Spleen (tissue), 11 donors: ENCODE data around the gene CLEC2B. TPM values are rescaled to one million over a fixed set of nuclear protein-coding genes. Genes with fewer than 3 reads are reported as not detected.

Experiments
- DNase-seq: peaks from one replicate; pipeline ENCODE4 v3.0.0-alpha.2; 2020
- H3K27ac ChIP-seq, 8 donors: fragments of 200-600 bp; sonication (generic) in 7 of 8; 1 replicate in 4 of 8; 2 replicates in 4 of 8; pipeline versions ENCODE4 v1.5.0 to v1.8.0; 2016 to 2021; ENCODE audit warnings: inconsistent platforms in 4 of 8, mild to moderate bottlenecking in 4 of 8, moderate library complexity in 1 of 8
- H3K27me3 ChIP-seq, 7 donors: fragments of 200-600 bp; sonication (generic) in 6 of 7; replicated peaks in 1 of 7; 1 replicate in 4 of 7; 2 replicates in 3 of 7; pipeline versions ENCODE4 v1.5.0 to v1.8.0; 2016 to 2021; ENCODE audit warnings: inconsistent platforms in 3 of 7, mild to moderate bottlenecking in 1 of 7
- H3K36me3 ChIP-seq, 6 donors: fragments of 200-600 bp; sonication (generic) in 5 of 6; 1 replicate in 4 of 6; 2 replicates in 2 of 6; pipeline versions ENCODE4 v1.5.0 to v1.8.0; 2016 to 2021; ENCODE audit warnings: inconsistent platforms in 2 of 6
- H3K4me1 ChIP-seq, 6 donors: fragments of 200-600 bp; sonication (generic) in 5 of 6; 1 replicate in 3 of 6; 2 replicates in 3 of 6; pipeline versions ENCODE4 v1.5.0 to v1.8.0; 2016 to 2021; ENCODE audit warnings: inconsistent platforms in 3 of 6
- H3K4me3 ChIP-seq, 8 donors: fragments of 200-600 bp; sonication (generic) in 7 of 8; 1 replicate in 4 of 8; 2 replicates in 4 of 8; pipeline versions ENCODE4 v1.5.0 to v1.8.0; 2016 to 2021; ENCODE audit warnings: inconsistent platforms in 4 of 8, mild to moderate bottlenecking in 4 of 8, moderate library complexity in 2 of 8
- H3K9me3 ChIP-seq, 8 donors: fragments of 200-600 bp; sonication (generic) in 7 of 8; 1 replicate in 4 of 8; 2 replicates in 4 of 8; pipeline versions ENCODE4 v1.5.0 to v1.8.0; 2016 to 2021; ENCODE audit warnings: inconsistent platforms in 4 of 8
- CTCF ChIP-seq, 11 experiments: fragments of 200-600 bp in 7 of 11; fragments of 450-650 bp in 4 of 11; sonication (generic) in 4 of 11; IDR thresholded peaks in 8 of 11; conservative IDR thresholded peaks in 3 of 11; 1 replicate in 7 of 11; 2 replicates in 4 of 11; pipeline versions ENCODE4 v1.4.0 to v1.8.0; 2016 to 2021; ENCODE audit warnings: antibody characterized with exemption in 11 of 11, inconsistent platforms in 4 of 11, mild to moderate bottlenecking in 1 of 11
- POLR2A ChIP-seq, 3 donors: fragments of 450-650 bp; IDR thresholded peaks; one replicate each; pipeline ENCODE4 v1.5.1; 2017; ENCODE audit warnings: antibody characterized with exemption in 3 of 3, mild to moderate bottlenecking in 1 of 3
- POLR2AphosphoS5 ChIP-seq, 3 donors: sonication (generic); formaldehyde crosslinking; IDR thresholded peaks; one replicate each; pipeline ENCODE4 v1.5.1; 2017; ENCODE audit warnings: antibody characterized with exemption in 3 of 3
- WGBS, 5 donors: extraction: QIAGEN DNeasy Blood & Tissue Kit in 3 of 5; methylation state at CpG; one replicate each; pipeline versions ENCODE4 v1.1.5 to v1.1.7; 2013 to 2018; 5-methylcytosine and 5-hydroxymethylcytosine counted together
- intact Hi-C: fragments of 100-400 bp; cut with DNase I; formaldehyde crosslinking; loops from one replicate; pipeline ENCODE4 v1.15.0; 2023; ENCODE audit warnings: low total_unique reads
- polyA plus RNA-seq, 3 donors: library from polyadenylated mRNA; stranded (reverse); fragments of 200-250 nt; gene quantifications; one replicate each; pipeline ENCODE4 v1.2.1, GENCODE V29; 2013
- total RNA-seq, 7 donors: library from RNA; depleted of rRNA in 3 of 7; stranded (reverse); fragments of >200 nt in 3 of 7; fragmentation: NEBNext Ultra II Directional in 4 of 7; extraction: Animal tissue kit (Norgen Biotek cat#: 25700) in 4 of 7; gene quantifications; one replicate each; pipeline versions ENCODE4 v1.1.0 to v1.2.1, GENCODE V29; 2016 to 2021
- donor health status: healthy with polysubstance abuse.
- donor health status: DM: no; HTN: no; CAD: no; lungs with moderate emphysema.
- donor health status: DM: no; HTN: no; CAD: no.
- donor health status: Bipolar disorder and iron deficiency.
- donor health status: healthy.
- donor health status: DM: no; HTN: no; CAD: no.
- donor health status: DM: yes; HTN: yes; CAD: no.

The CLEC2B gene
- total and polyA plus RNA-seq, 10 donors: 20.4 to 60.2 (median 49.2) TPM

GRCh38 chr12:9895215-9895971, 26.2 kb upstream of the CLEC2B start:
- peaks cover 0 to 8% (median 0%) of the 10 kb centered on the region in 6 donors for H3K4me1 ChIP-seq
- 64 to 80% (median 76%) methylated on average over 6 of the region's 6 CpGs for WGBS, 5 donors
- no peaks in the 10 kb centered on the region for H3K36me3 ChIP-seq
- intact Hi-C loops: no loop called here
- no peak for TF ChIP-seq CTCF (IDR thresholded peaks at IDR 0.05 in 8 of 11, conservative IDR thresholded peaks at IDR 0.05 in 3 of 11)
- TF ChIP-seq POLR2AphosphoS5 (IDR thresholded peaks at IDR 0.05): no peak
- TF ChIP-seq POLR2A (IDR thresholded peaks at IDR 0.05): no peak
- no peaks in the 10 kb centered on the region for H3K9me3 ChIP-seq
- no peak overlapping the region for H3K27ac ChIP-seq
- no peak overlapping the region for H3K4me3 ChIP-seq
- no peak for DNase-seq
- H3K27me3 ChIP-seq: no peaks in the 10 kb centered on the region

- H3K36me3 ChIP-seq: no peaks in the 10 kb centered on the region
- WGBS, 5 donors: 51 to 72% (median 67%) methylated on average over 4 of the region's 4 CpGs
- peak overlapping the region in 1 of 8 donors; percentile 4 for H3K27ac ChIP-seq
- no peak for TF ChIP-seq POLR2AphosphoS5 (IDR thresholded peaks at IDR 0.05)
- H3K4me1 ChIP-seq: no peaks in the 10 kb centered on the region
- no peaks in the 10 kb centered on the region for H3K27me3 ChIP-seq
- no peak overlapping the region for H3K4me3 ChIP-seq
- intact Hi-C loops: no loop called here
- DNase-seq: no peak
- no peaks in the 10 kb centered on the region for H3K9me3 ChIP-seq
Observed at GRCh38 chr12:9888665-9889273, 19.6 kb upstream of the CLEC2B start.

DNA sequence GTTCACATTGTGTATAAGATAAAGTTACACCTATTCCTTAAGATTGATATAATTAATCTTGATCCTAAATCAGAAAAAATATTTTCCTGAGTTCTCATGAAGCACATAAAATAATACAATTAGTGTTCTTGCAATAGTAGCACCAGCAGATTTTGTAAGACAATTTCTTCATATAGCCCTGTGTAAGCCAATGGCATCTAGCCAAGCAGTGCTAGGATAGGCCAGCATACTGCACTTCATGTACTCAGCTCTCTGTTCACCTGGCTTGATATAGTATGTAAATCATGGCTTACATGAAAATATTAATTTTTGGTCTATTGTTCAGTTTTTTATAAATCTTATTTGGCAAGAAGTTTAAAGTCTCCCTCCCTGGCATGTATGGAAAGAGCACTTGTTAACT, 14.0 kb upstream of the CLEC2B start:
- no peaks in the 10 kb centered on the region for H3K4me1 ChIP-seq
- no peak overlapping the region for H3K27ac ChIP-seq
- TF ChIP-seq POLR2AphosphoS5 (IDR thresholded peaks at IDR 0.05): no peak
- TF ChIP-seq POLR2A (IDR thresholded peaks at IDR 0.05): no peak
- TF ChIP-seq CTCF (IDR thresholded peaks at IDR 0.05 in 8 of 11, conservative IDR thresholded peaks at IDR 0.05 in 3 of 11): no peak
- no peaks in the 10 kb centered on the region for H3K9me3 ChIP-seq
- H3K27me3 ChIP-seq: no peaks in the 10 kb centered on the region
- H3K36me3 ChIP-seq: no peaks in the 10 kb centered on the region
- intact Hi-C loops: no loop called here
- H3K4me3 ChIP-seq: no peak overlapping the region
- DNase-seq: no peak

DNA sequence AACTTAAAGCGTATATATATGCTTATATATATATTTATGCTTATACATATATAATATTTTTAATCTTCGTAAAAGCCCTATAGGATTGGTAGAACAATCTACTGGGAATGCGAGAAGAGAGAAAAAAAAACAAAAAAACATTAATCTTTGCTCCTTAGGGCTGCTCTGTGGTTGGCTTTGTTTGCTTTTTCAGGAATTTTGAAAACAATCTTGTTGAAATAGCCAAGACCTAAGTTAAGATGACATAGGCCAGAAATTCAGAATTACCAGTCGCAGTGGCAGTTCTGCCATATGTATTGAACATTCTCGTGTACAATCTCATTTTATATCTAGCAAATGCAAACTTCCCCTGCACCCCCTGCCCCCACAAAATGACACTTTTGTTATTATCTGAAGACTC, 12.8 kb upstream of the CLEC2B start:
- Histone ChIP-seq H3K27ac (no peak overlapping the region), H3K9me3 (no peaks in the 10 kb centered on the region), H3K27me3 (no peaks in the 10 kb centered on the region), H3K4me3 (no peak overlapping the region), H3K4me1 (no peaks in the 10 kb centered on the region), H3K36me3 (no peaks in the 10 kb centered on the region)
- 88 to 97% (median 96%) methylated on average over 5 of the region's 5 CpGs for WGBS, 5 donors
- intact Hi-C loops: no loop called here
- no peak for DNase-seq
- TF ChIP-seq CTCF (IDR thresholded peaks at IDR 0.05 in 8 of 11, conservative IDR thresholded peaks at IDR 0.05 in 3 of 11) (no peak), POLR2AphosphoS5 (IDR thresholded peaks at IDR 0.05) (no peak), POLR2A (IDR thresholded peaks at IDR 0.05) (no peak)
